GM12891 (cell line): ENCODE results near the gene GOLM1.

Source experiments
- PAX5 ChIP-seq: IDR thresholded peaks from 2 replicates; pipeline ENCODE4 v1.6.1; 2011; ENCODE audit warnings: low read length, moderate library complexity, mild to moderate bottlenecking; ENCODE audit not compliant: insufficient read depth, severe bottlenecking
- POLR2A ChIP-seq: IDR thresholded peaks from 2 replicates; pipeline ENCODE4 v1.6.1; 2011; ENCODE audit warnings: low read depth, low read length, control low read depth
- POLR2AphosphoS5 ChIP-seq: IDR thresholded peaks from 2 replicates; pipeline ENCODE4 v1.6.1; 2011; ENCODE audit warnings: low read depth, low read length, control low read depth
- SPI1 ChIP-seq: IDR thresholded peaks from 2 replicates; pipeline ENCODE4 v1.6.1; 2011; ENCODE audit warnings: low read depth, low read length, control low read depth
- TAF1 ChIP-seq: IDR thresholded peaks from 2 replicates; pipeline ENCODE4 v1.6.1; 2011; ENCODE audit warnings: low read depth, low read length, control low read depth

- TF ChIP-seq POLR2A (no peak), TAF1 (no peak), POLR2AphosphoS5 (no peak), PAX5 (no peak), SPI1 (no peak)
Measured at GRCh38 chr9:85987236-85987635, 112.1 kb downstream of the GOLM1 start.
